ENCODE measurements around the gene CUX1. TPM values are rescaled to one million over a fixed set of nuclear protein-coding genes. Genes with fewer than 3 reads are reported as not detected.

Gene CUX1
- polyA plus RNA-seq, 3 donors from 2014 or later, result 3.1 to 25.9 (median 12.5) TPM

GRCh38 chr7:102281785-102282184 is 464.4 kb downstream of the CUX1 start:
- DNase-seq, result no peak
- Mint-ChIP-seq H3K4me3 (no peak overlapping the region), H3K27ac (no peak overlapping the region), H3K36me3 (no peaks in the 10 kb centered on the region), H3K9me3 (no peaks in the 10 kb centered on the region), H3K27me3 (ENCODE audit: low read depth in 3 of 3) (peaks cover 0 to 5% (median 2%) of the 10 kb centered on the region in 3 donors), H3K4me1 (peaks cover 0 to 6% of the 10 kb centered on the region in 2 donors)

GRCh38 chr7:102282465-102283362 is 465.3 kb downstream of the CUX1 start:
- Mint-ChIP-seq H3K4me1 (peaks cover 0 to 6% of the 10 kb centered on the region in 2 donors), H3K27me3 (ENCODE audit: low read depth in 3 of 3) (peaks cover 0 to 5% (median 2%) of the 10 kb centered on the region in 3 donors), H3K4me3 (no peak overlapping the region), H3K9me3 (no peaks in the 10 kb centered on the region), H3K27ac (no peak overlapping the region), H3K36me3 (no peaks in the 10 kb centered on the region)
- DNase-seq, result no peak

DNA sequence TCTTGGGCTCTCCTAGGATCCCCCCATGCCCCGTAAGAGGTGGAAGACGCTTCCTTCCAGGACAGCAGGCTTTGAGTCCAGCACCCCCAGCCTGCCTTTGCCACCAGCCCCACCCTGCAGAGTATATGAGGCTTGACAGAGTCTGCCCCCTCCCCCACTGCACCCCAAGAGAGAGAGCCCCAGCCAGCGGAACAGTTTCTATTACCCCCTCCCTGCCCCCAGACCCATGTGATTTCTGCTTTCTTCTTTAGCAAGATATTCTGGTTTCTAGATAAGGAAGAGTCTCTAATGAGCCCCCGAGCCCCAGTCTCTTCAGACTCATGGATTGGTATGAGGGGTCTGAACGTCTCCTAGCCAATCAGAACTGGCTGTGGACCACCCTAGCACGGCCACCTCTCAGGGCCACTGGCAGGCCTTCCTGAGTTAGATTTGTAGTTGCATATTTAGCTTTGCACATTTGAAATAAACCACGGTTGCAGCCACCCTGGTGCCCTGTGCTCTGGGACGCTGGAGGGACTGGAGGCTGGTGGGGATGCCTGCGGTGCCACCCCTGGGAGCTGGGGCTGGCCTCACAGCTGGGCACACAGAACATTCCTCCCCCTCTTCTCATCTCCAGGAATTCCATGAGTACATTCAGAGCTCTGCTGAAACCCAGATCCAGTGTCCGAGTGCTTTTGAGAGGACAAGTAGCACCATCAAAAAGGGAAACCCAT is 466.2 kb downstream of the CUX1 start:
- H3K27me3 Mint-ChIP-seq (ENCODE audit: low read depth in 3 of 3), result peaks cover 0 to 5% (median 2%) of the 10 kb centered on the region in 3 donors
- H3K4me3 Mint-ChIP-seq, result no peak overlapping the region
- no peak overlapping the region for H3K27ac Mint-ChIP-seq
- no peak for DNase-seq
- H3K9me3 Mint-ChIP-seq, result no peaks in the 10 kb centered on the region
- H3K36me3 Mint-ChIP-seq, result no peaks in the 10 kb centered on the region
- H3K4me1 Mint-ChIP-seq, result peaks cover 4 to 11% of the 10 kb centered on the region in 2 donors

DNA sequence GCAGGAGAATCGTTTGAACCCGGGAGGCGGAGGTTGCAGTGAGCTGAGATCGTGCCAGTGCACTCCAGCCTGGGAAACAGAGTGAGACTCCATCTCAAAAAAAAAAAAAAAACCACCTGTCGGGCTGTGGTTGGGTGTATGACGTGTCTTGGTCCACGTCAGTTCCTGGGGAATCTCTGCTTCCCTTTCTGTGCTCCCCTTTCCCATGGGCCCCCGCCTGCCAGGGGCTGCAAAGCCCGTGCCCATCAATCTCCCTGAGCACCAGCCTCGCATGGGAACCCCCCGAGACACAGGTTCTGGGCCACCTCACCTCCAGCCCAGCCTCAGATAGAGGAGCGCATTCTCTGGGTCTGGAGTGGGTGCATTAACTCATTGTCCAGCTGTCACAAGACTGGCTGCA is 467.0 kb downstream of the CUX1 start:
- no peaks in the 10 kb centered on the region for H3K36me3 Mint-ChIP-seq
- H3K4me3 Mint-ChIP-seq, result peak overlapping the region in 1 of 5 donors; percentile 13
- no peak for DNase-seq
- peaks cover 0 to 5% (median 2%) of the 10 kb centered on the region in 3 donors for H3K27me3 Mint-ChIP-seq (ENCODE audit: low read depth in 3 of 3)
- peak overlapping the region in 1 of 6 donors; percentile 34 for H3K27ac Mint-ChIP-seq
- H3K9me3 Mint-ChIP-seq, result no peaks in the 10 kb centered on the region
- H3K4me1 Mint-ChIP-seq, result peaks cover 4 to 11% of the 10 kb centered on the region in 2 donors

- H3K36me3 Mint-ChIP-seq, result no peaks in the 10 kb centered on the region
- peaks cover 0 to 5% (median 2%) of the 10 kb centered on the region in 3 donors for H3K27me3 Mint-ChIP-seq (ENCODE audit: low read depth in 3 of 3)
- H3K4me1 Mint-ChIP-seq, result peaks cover 4 to 11% of the 10 kb centered on the region in 2 donors
- H3K9me3 Mint-ChIP-seq, result no peaks in the 10 kb centered on the region
- H3K27ac Mint-ChIP-seq, result peak overlapping the region in 2 of 6 donors; percentile 41 to 45
- peak overlapping the region; percentile 71 to 82 (median 80) for H3K4me3 Mint-ChIP-seq
- DNase-seq, result no peak
Measured at GRCh38 chr7:102284891-102285539, 467.6 kb downstream of the CUX1 start.

DNA sequence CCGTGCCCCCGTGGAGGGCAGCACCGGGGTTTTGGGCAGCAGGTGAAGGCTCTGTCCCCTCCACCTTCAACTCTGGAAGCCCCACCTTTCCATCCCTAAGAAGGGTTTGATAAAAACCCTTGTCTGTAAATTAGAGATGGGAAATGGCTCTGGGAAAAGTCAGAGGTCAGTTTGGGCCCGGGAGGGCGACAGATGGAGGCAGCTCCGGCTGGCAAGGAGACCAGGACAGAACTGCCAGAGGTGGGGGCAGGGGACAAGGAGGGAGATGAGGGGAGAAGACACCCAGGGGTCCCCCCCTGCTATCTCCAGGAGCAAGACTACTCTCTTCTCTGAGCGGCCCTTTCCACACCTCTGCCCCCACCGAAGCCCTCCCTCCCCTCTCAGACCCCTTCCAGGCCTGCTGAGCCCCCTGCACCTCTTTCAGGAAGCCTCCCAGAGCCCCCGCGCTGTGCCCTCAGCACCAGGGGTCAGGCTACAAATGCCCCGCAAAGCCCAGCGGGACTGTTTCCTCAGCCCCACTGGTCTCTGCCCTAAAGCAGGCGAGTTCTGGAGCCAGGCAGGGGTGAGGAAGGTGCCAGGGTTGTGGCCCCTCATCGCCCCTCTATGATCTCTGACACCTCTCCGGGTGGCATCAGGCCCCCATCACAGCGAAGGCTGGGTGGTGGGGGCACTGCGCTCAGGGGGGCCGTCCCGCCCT is 468.3 kb downstream of the CUX1 start:
- peak overlapping the region; percentile 71 to 82 (median 80) for H3K4me3 Mint-ChIP-seq
- no peaks in the 10 kb centered on the region for H3K36me3 Mint-ChIP-seq
- no peak for DNase-seq
- H3K9me3 Mint-ChIP-seq, result no peaks in the 10 kb centered on the region
- H3K27ac Mint-ChIP-seq, result peak overlapping the region in 1 of 6 donors; percentile 28
- peaks cover 4 to 11% of the 10 kb centered on the region in 2 donors for H3K4me1 Mint-ChIP-seq
- peaks cover 0 to 5% (median 4%) of the 10 kb centered on the region in 3 donors for H3K27me3 Mint-ChIP-seq (ENCODE audit: low read depth in 3 of 3)

GRCh38 chr7:102286237-102287110 is 469.0 kb downstream of the CUX1 start, which contains the start of gene SH2B2:
Gene SH2B2 (plus strand): TSS chr7:102286868. CDS start chr7:102300551, 13,683 bp downstream.
- Mint-ChIP-seq H3K9me3 (no peaks in the 10 kb centered on the region), H3K36me3 (no peaks in the 10 kb centered on the region), H3K27ac (no peak within 1 kb of the TSS), H3K4me3 (peak within 1 kb of the TSS; percentile 68 to 85 (median 75)), H3K4me1 (peaks cover 4 to 11% of the 10 kb centered on the region in 2 donors), H3K27me3 (ENCODE audit: low read depth in 3 of 3) (peaks cover 0 to 5% (median 4%) of the 10 kb centered on the region in 3 donors)
- DNase-seq, result peak; percentile 48 to 53 (median 53)

GRCh38 chr7:102287111-102287980 is 469.9 kb downstream of the CUX1 start:
- DNase-seq, result peak in 2 of 3 donors; percentile 19 to 24
- Mint-ChIP-seq H3K4me3 (peak overlapping the region; percentile 44 to 69 (median 57)), H3K36me3 (no peaks in the 10 kb centered on the region), H3K27me3 (ENCODE audit: low read depth in 3 of 3) (peaks cover 2 to 5% (median 4%) of the 10 kb centered on the region in 3 donors), H3K27ac (no peak overlapping the region), H3K4me1 (peaks cover 4 to 11% of the 10 kb centered on the region in 2 donors), H3K9me3 (no peaks in the 10 kb centered on the region)

DNA sequence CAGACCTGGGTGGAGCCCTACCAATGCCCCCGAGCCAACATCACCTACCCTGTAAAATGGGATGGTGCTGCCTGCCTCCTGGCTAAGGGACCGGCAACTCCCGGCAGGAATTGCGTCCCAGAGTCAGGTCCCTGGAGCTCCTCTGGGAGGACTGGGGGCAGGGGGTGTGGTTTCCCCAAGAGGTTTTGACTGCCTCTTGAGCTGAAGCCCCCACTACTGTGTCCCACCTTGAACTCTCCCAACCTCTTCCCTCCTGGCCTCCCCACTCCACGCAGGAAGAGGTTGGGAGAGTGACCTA is 470.5 kb downstream of the CUX1 start:
- no peak for DNase-seq
- peaks cover 2 to 5% (median 4%) of the 10 kb centered on the region in 3 donors for H3K27me3 Mint-ChIP-seq (ENCODE audit: low read depth in 3 of 3)
- no peak overlapping the region for H3K27ac Mint-ChIP-seq
- peak overlapping the region in 3 of 5 donors; percentile 44 to 63 (median 49) for H3K4me3 Mint-ChIP-seq
- H3K9me3 Mint-ChIP-seq, result no peaks in the 10 kb centered on the region
- no peaks in the 10 kb centered on the region for H3K36me3 Mint-ChIP-seq
- H3K4me1 Mint-ChIP-seq, result peaks cover 4 to 11% of the 10 kb centered on the region in 2 donors

DNA sequence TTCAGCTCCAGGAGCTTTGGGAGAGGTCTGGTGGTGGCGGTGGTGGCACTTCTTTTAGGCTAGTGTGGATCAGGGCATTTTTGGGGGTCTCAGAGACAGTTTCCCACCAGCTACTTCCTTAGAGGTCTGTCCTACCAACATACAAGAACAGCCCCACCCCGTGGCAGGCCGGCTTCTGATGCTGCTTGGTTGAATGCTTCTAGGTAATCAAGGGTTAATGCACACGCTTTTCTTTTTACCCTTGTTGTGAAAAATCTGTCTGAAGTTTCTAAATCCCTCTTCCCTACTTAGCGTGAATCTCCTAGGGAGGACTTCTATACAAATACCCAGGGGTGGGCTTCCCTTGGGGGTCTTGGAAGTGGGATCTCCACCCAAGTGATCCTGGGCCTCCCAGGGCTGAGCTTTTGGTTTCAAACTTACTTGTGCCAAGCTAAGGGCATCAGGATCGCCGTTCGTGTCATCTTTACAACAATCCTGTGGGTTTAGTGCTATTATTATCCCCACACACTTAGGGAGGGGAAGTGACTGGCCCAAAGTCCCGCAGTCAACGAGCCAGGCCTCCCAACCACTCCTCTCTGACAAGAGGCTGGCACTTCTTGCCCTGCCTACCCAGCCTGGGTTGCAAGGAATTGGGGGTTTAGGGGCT is 471.0 kb downstream of the CUX1 start:
- Mint-ChIP-seq H3K27me3 (ENCODE audit: low read depth in 3 of 3) (peaks cover 2 to 5% (median 4%) of the 10 kb centered on the region in 3 donors), H3K4me1 (peaks cover 4 to 11% of the 10 kb centered on the region in 2 donors), H3K27ac (no peak overlapping the region), H3K36me3 (no peaks in the 10 kb centered on the region), H3K9me3 (no peaks in the 10 kb centered on the region), H3K4me3 (peak overlapping the region; percentile 58 to 75 (median 67))
- no peak for DNase-seq

- Mint-ChIP-seq H3K27me3 (ENCODE audit: low read depth in 3 of 3) (peaks cover 2 to 5% (median 4%) of the 10 kb centered on the region in 3 donors), H3K36me3 (no peaks in the 10 kb centered on the region), H3K4me1 (peaks cover 4 to 11% of the 10 kb centered on the region in 2 donors), H3K4me3 (peak overlapping the region in 1 of 5 donors; percentile 73), H3K9me3 (no peaks in the 10 kb centered on the region), H3K27ac (no peak overlapping the region)
- DNase-seq, result no peak
Measured at GRCh38 chr7:102289057-102289456, 471.6 kb downstream of the CUX1 start.

Data from immature natural killer cell (primary cell).